GM21576 (cell line): ENCODE data around the gene TNS3.
"Not testable (repeated sequence)": the region's sequence is repeated elsewhere in the genome, so short reads cannot be mapped to it uniquely, and the experiment has no call there.

Experiments
- ATAC-seq: cut with Tn5 transposase; IDR thresholded peaks from one replicate; pipeline ENCODE4 v1.9.1; 2021; ENCODE audit warnings: mild to moderate bottlenecking, moderate library complexity; ENCODE audit not compliant: unreplicated experiment

Gene TNS3

GRCh38 chr7:47543714-47544113 lies 38.2 kb downstream of the TNS3 start:
- no peak for ATAC-seq

- ATAC-seq: no peak
Observed at GRCh38 chr7:47543056-47543455, 38.9 kb downstream of the TNS3 start.

GRCh38 chr7:47542051-47542450 lies 39.9 kb downstream of the TNS3 start:
- ATAC-seq: no peak

GRCh38 chr7:47541485-47541884 lies 40.4 kb downstream of the TNS3 start:
- ATAC-seq: not testable (repeated sequence)

GRCh38 chr7:47540387-47541350 lies 41.2 kb downstream of the TNS3 start:
- no peak for ATAC-seq

GRCh38 chr7:47540053-47540386 lies 41.9 kb downstream of the TNS3 start:
- no peak for ATAC-seq

GRCh38 chr7:47539398-47540052 lies 42.4 kb downstream of the TNS3 start:
- no peak for ATAC-seq

- no peak for ATAC-seq
Observed at GRCh38 chr7:47538846-47539311, 43.0 kb downstream of the TNS3 start.

- no peak for ATAC-seq
Observed at GRCh38 chr7:47537716-47538675, 43.9 kb downstream of the TNS3 start.

- ATAC-seq: no peak
Observed at GRCh38 chr7:47536661-47537611, 45.0 kb downstream of the TNS3 start.

- ATAC-seq: no peak
Observed at GRCh38 chr7:47535704-47536628, 45.9 kb downstream of the TNS3 start.

GRCh38 chr7:47535035-47535703 lies 46.7 kb downstream of the TNS3 start:
- no peak for ATAC-seq

GRCh38 chr7:47534322-47535034 lies 47.4 kb downstream of the TNS3 start:
- no peak for ATAC-seq

- ATAC-seq: no peak
Observed at GRCh38 chr7:47531584-47532492, 50.1 kb downstream of the TNS3 start.

- no peak for ATAC-seq
Observed at GRCh38 chr7:47529826-47530555, 51.9 kb downstream of the TNS3 start.

- no peak for ATAC-seq
Observed at GRCh38 chr7:47529405-47529804, 52.5 kb downstream of the TNS3 start.
